Measurements from ENCODE around the gene SEMG2. TPM values are rescaled to one million over a fixed set of nuclear protein-coding genes. Genes with fewer than 3 reads are reported as not detected.

Gene SEMG2
- total and polyA plus RNA-seq, 2 of the 13 experiments (the other 11 are each of a cell fraction or from before 2014, with no cell fraction given): not detected

- TF ChIP-seq MIXL1 (CRISPR knock-in tag; IDR thresholded peaks at IDR 0.05): no peak
- TF ChIP-seq NCOA2 (CRISPR knock-in tag; IDR thresholded peaks at IDR 0.05): no peak
- TF ChIP-seq, protein P1, sequence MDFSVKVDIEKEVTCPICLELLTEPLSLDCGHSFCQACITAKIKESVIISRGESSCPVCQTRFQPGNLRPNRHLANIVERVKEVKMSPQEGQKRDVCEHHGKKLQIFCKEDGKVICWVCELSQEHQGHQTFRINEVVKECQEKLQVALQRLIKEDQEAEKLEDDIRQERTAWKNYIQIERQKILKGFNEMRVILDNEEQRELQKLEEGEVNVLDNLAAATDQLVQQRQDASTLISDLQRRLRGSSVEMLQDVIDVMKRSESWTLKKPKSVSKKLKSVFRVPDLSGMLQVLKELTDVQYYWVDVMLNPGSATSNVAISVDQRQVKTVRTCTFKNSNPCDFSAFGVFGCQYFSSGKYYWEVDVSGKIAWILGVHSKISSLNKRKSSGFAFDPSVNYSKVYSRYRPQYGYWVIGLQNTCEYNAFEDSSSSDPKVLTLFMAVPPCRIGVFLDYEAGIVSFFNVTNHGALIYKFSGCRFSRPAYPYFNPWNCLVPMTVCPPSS (IDR thresholded peaks at IDR 0.05): no peak
- TF ChIP-seq, protein P2, sequence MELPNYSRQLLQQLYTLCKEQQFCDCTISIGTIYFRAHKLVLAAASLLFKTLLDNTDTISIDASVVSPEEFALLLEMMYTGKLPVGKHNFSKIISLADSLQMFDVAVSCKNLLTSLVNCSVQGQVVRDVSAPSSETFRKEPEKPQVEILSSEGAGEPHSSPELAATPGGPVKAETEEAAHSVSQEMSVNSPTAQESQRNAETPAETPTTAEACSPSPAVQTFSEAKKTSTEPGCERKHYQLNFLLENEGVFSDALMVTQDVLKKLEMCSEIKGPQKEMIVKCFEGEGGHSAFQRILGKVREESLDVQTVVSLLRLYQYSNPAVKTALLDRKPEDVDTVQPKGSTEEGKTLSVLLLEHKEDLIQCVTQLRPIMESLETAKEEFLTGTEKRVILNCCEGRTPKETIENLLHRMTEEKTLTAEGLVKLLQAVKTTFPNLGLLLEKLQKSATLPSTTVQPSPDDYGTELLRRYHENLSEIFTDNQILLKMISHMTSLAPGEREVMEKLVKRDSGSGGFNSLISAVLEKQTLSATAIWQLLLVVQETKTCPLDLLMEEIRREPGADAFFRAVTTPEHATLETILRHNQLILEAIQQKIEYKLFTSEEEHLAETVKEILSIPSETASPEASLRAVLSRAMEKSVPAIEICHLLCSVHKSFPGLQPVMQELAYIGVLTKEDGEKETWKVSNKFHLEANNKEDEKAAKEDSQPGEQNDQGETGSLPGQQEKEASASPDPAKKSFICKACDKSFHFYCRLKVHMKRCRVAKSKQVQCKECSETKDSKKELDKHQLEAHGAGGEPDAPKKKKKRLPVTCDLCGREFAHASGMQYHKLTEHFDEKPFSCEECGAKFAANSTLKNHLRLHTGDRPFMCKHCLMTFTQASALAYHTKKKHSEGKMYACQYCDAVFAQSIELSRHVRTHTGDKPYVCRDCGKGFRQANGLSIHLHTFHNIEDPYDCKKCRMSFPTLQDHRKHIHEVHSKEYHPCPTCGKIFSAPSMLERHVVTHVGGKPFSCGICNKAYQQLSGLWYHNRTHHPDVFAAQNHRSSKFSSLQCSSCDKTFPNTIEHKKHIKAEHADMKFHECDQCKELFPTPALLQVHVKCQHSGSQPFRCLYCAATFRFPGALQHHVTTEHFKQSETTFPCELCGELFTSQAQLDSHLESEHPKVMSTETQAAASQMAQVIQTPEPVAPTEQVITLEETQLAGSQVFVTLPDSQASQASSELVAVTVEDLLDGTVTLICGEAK (IDR thresholded peaks at IDR 0.05): no peak
- TF ChIP-seq, protein P2 (CRISPR knock-in tag; IDR thresholded peaks at IDR 0.05): 0 out of 2 replicates have a peak, but pooled peaks have one; percentile 38
- TF ChIP-seq BORCS8-MEF2B (CRISPR knock-in tag; IDR thresholded peaks at IDR 0.05): no peak
- no peak for TF ChIP-seq THAP7 (CRISPR knock-in tag; IDR thresholded peaks at IDR 0.05)
- TF ChIP-seq DPF2 (CRISPR knock-in tag; IDR thresholded peaks at IDR 0.05; ENCODE audit: borderline replicate concordance, low read depth): no peak
- TF ChIP-seq, protein P3, sequence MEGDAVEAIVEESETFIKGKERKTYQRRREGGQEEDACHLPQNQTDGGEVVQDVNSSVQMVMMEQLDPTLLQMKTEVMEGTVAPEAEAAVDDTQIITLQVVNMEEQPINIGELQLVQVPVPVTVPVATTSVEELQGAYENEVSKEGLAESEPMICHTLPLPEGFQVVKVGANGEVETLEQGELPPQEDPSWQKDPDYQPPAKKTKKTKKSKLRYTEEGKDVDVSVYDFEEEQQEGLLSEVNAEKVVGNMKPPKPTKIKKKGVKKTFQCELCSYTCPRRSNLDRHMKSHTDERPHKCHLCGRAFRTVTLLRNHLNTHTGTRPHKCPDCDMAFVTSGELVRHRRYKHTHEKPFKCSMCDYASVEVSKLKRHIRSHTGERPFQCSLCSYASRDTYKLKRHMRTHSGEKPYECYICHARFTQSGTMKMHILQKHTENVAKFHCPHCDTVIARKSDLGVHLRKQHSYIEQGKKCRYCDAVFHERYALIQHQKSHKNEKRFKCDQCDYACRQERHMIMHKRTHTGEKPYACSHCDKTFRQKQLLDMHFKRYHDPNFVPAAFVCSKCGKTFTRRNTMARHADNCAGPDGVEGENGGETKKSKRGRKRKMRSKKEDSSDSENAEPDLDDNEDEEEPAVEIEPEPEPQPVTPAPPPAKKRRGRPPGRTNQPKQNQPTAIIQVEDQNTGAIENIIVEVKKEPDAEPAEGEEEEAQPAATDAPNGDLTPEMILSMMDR (CRISPR knock-in tag; IDR thresholded peaks at IDR 0.05): peak; percentile 57
- TF ChIP-seq ZNF672 (CRISPR knock-in tag; IDR thresholded peaks at IDR 0.05): no peak
- TF ChIP-seq SPEN (CRISPR knock-in tag; IDR thresholded peaks at IDR 0.05; ENCODE audit: low read depth): no peak
- no peak for TF ChIP-seq ZBTB1 (CRISPR knock-in tag; IDR thresholded peaks at IDR 0.05; ENCODE audit: borderline replicate concordance)
- no peak for TF ChIP-seq CREB1 (IDR thresholded peaks at IDR 0.05)
- no peak for TF ChIP-seq CREB1 (CRISPR knock-in tag; IDR thresholded peaks at IDR 0.05)
- TF ChIP-seq, protein P4, sequence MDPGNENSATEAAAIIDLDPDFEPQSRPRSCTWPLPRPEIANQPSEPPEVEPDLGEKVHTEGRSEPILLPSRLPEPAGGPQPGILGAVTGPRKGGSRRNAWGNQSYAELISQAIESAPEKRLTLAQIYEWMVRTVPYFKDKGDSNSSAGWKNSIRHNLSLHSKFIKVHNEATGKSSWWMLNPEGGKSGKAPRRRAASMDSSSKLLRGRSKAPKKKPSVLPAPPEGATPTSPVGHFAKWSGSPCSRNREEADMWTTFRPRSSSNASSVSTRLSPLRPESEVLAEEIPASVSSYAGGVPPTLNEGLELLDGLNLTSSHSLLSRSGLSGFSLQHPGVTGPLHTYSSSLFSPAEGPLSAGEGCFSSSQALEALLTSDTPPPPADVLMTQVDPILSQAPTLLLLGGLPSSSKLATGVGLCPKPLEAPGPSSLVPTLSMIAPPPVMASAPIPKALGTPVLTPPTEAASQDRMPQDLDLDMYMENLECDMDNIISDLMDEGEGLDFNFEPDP (CRISPR knock-in tag; conservative IDR thresholded peaks at IDR 0.05): 0 out of 2 replicates have a peak, but pooled peaks have one; percentile 78
- TF ChIP-seq ZNF619 (CRISPR knock-in tag; IDR thresholded peaks at IDR 0.05): no peak
- 0 out of 2 replicates have a peak, but pooled peaks have one; percentile 41 for TF ChIP-seq EED (CRISPR knock-in tag; IDR thresholded peaks at IDR 0.05)
- TF ChIP-seq XRCC5 (optimal IDR thresholded peaks at IDR 0.05; ENCODE audit: low read length): peak; percentile 39
Measured at GRCh38 chr20:45235995-45236394, 14.8 kb downstream of the SEMG2 start (continued).
